ENCODE measurements around the gene KRTAP10-7. TPM values are rescaled to one million over a fixed set of nuclear protein-coding genes. Genes with fewer than 3 reads are reported as not detected.
"Not testable (repeated sequence)": the region's sequence is repeated elsewhere in the genome, so short reads cannot be mapped to it uniquely, and the experiment has no call there.

Gene KRTAP10-7
- total and polyA plus RNA-seq, 8 donors = not detected

GRCh38 chr21:44579056-44579832, 21.2 kb upstream of the KRTAP10-7 start:
- 70 to 78% (median 74%) methylated on average over 4 to 22 of the region's 22 CpGs for WGBS, 5 donors
- peaks cover 0 to 9% (median 7%) of the 10 kb centered on the region in 4 donors for H3K4me1 ChIP-seq
- no peak overlapping the region for H3K4me3 ChIP-seq
- no peak for TF ChIP-seq CTCF (IDR thresholded peaks at IDR 0.05)
- no peak for TF ChIP-seq EP300 (IDR thresholded peaks at IDR 0.05)
- TF ChIP-seq POLR2AphosphoS5 (IDR thresholded peaks at IDR 0.05) = no peak
- TF ChIP-seq POLR2A (IDR thresholded peaks at IDR 0.05) = no peak
- H3K9me3 ChIP-seq = peaks cover 0 to 46% (median 34%) of the 10 kb centered on the region in 4 donors
- DNase-seq = no peak
- H3K27ac ChIP-seq = no peak overlapping the region
- no peaks in the 10 kb centered on the region for H3K36me3 ChIP-seq
- peaks cover 0 to 44% (median 0%) of the 10 kb centered on the region in 3 donors for H3K27me3 ChIP-seq
- intact Hi-C loops (cut with DNase I; ENCODE audit: low total_unique reads) = no loop called here

GRCh38 chr21:44579833-44580144, 20.6 kb upstream of the KRTAP10-7 start:
- H3K4me3 ChIP-seq = no peak overlapping the region
- TF ChIP-seq CTCF (IDR thresholded peaks at IDR 0.05) (no peak), POLR2A (IDR thresholded peaks at IDR 0.05) (no peak), EP300 (IDR thresholded peaks at IDR 0.05) (no peak), POLR2AphosphoS5 (IDR thresholded peaks at IDR 0.05) (no peak)
- peaks cover 0 to 44% (median 0%) of the 10 kb centered on the region in 3 donors for H3K27me3 ChIP-seq
- WGBS, 5 donors = 65 to 81% (median 67%) methylated on average over 7 of the region's 7 CpGs
- peaks cover 0 to 4% (median 2%) of the 10 kb centered on the region in 4 donors for H3K4me1 ChIP-seq
- H3K36me3 ChIP-seq = no peaks in the 10 kb centered on the region
- no peak overlapping the region for H3K27ac ChIP-seq
- peaks cover 0 to 46% (median 34%) of the 10 kb centered on the region in 4 donors for H3K9me3 ChIP-seq
- intact Hi-C loops (cut with DNase I; ENCODE audit: low total_unique reads) = no loop called here
- no peak for DNase-seq

GRCh38 chr21:44580231-44580821, 20.1 kb upstream of the KRTAP10-7 start, which contains the start of gene KRTAP10-5:
KRTAP10-5 (minus strand) TSS chr21:44580604; CDS start chr21:44580578, 26 bp downstream.
- DNase-seq; H3K36me3 ChIP-seq; H3K27ac ChIP-seq; H3K4me1 ChIP-seq; intact Hi-C loops (cut with DNase I; ENCODE audit: low total_unique reads); H3K4me3 ChIP-seq: not testable (repeated sequence)
- Histone ChIP-seq H3K27me3 (peaks cover 0 to 42% (median 0%) of the 10 kb centered on the region in 3 donors), H3K9me3 (peaks cover 0 to 46% (median 34%) of the 10 kb centered on the region in 4 donors)
- WGBS, 5 donors = 32 to 45% (median 37%) methylated on average over 12 to 19 of the region's 19 CpGs

- Histone ChIP-seq H3K27me3 (peaks cover 0 to 48% (median 4%) of the 10 kb centered on the region in 3 donors), H3K9me3 (peaks cover 0 to 45% (median 32%) of the 10 kb centered on the region in 4 donors), H3K27ac (no peak overlapping the region), H3K4me3 (no peak overlapping the region), H3K36me3 (no peaks in the 10 kb centered on the region), H3K4me1 (no peaks in the 10 kb centered on the region)
- intact Hi-C loops (cut with DNase I; ENCODE audit: low total_unique reads) = no loop called here
- TF ChIP-seq POLR2AphosphoS5 (IDR thresholded peaks at IDR 0.05) (no peak), CTCF (IDR thresholded peaks at IDR 0.05) (no peak), EP300 (IDR thresholded peaks at IDR 0.05) (no peak), POLR2A (IDR thresholded peaks at IDR 0.05) (no peak)
- DNase-seq = no peak
- WGBS, 5 donors = 81 to 90% (median 84%) methylated on average over 3 of the region's 3 CpGs
Measured at GRCh38 chr21:44581158-44581557, 19.2 kb upstream of the KRTAP10-7 start.
